RWPE2 (cell line): ENCODE measurements around the gene NHERF2.

Source experiments
- ATAC-seq: fragments of 200-7000 bp; cut with Tn5 transposase; 3 replicates; pipeline ENCODE4 v1.9.1; 2021; ENCODE audit warnings: low read depth
- DNase-seq: peaks from one replicate; pipeline ENCODE4 v3.0.0-alpha.2; 2020; ENCODE audit warnings: low spot score
- H3K27ac ChIP-seq: fragments of 450-650 bp; 2 replicates; pipeline ENCODE4 v1.5.1; 2017; ENCODE audit warnings: mild to moderate bottlenecking; ENCODE audit not compliant: poor library complexity, severe bottlenecking
- H3K27me3 ChIP-seq: fragments of 250-450 bp; sonication (Bioruptor Pico); 2 replicates; pipeline ENCODE4 v1.5.1; 2021; ENCODE audit warnings: mild to moderate bottlenecking, moderate library complexity; ENCODE audit not compliant: insufficient read depth, poor library complexity, severe bottlenecking
- H3K36me3 ChIP-seq: fragments of 250-450 bp; sonication (Bioruptor Pico); 2 replicates; pipeline ENCODE4 v1.5.1; 2020; ENCODE audit warnings: low read depth, mild to moderate bottlenecking, moderate library complexity
- H3K4me1 ChIP-seq: fragments of 250-450 bp; sonication (Bioruptor Pico); 2 replicates; pipeline ENCODE4 v1.5.1; 2021; ENCODE audit warnings: mild to moderate bottlenecking, moderate library complexity; ENCODE audit not compliant: insufficient read depth, poor library complexity, severe bottlenecking
- H3K4me3 ChIP-seq: fragments of 250-450 bp; sonication (Bioruptor Pico); 2 replicates; pipeline ENCODE4 v1.5.1; 2021; ENCODE audit warnings: mild to moderate bottlenecking, moderate library complexity; ENCODE audit not compliant: severe bottlenecking
- H3K9me3 ChIP-seq: fragments of 250-450 bp; sonication (Bioruptor Pico); 2 replicates; pipeline ENCODE4 v1.5.1; 2021; ENCODE audit warnings: mild to moderate bottlenecking, moderate library complexity; ENCODE audit not compliant: severe bottlenecking
- CTCF ChIP-seq: fragments of 450-650 bp; IDR thresholded peaks from one replicate; pipeline ENCODE4 v1.5.1; 2017; ENCODE audit warnings: mild to moderate bottlenecking, moderate library complexity; ENCODE audit not compliant: poor library complexity, severe bottlenecking

Gene NHERF2

GRCh38 chr16:2023092-2024031 is 3.3 kb upstream of the NHERF2 start:
- peak; percentile 68 for ATAC-seq
- no peak for DNase-seq
- peaks cover 18% of the 10 kb centered on the region for H3K27me3 ChIP-seq
- peaks cover 4% of the 10 kb centered on the region for H3K4me1 ChIP-seq
- peak overlapping the region; percentile 9 for H3K4me3 ChIP-seq
- no peaks in the 10 kb centered on the region for H3K36me3 ChIP-seq
- peak; percentile 95 for TF ChIP-seq CTCF
- no peak overlapping the region for H3K27ac ChIP-seq
- no peaks in the 10 kb centered on the region for H3K9me3 ChIP-seq

- Histone ChIP-seq H3K27ac (no peak overlapping the region), H3K36me3 (no peaks in the 10 kb centered on the region), H3K9me3 (no peaks in the 10 kb centered on the region), H3K4me1 (peaks cover 4% of the 10 kb centered on the region), H3K27me3 (peaks cover 18% of the 10 kb centered on the region), H3K4me3 (no peak overlapping the region)
- ATAC-seq (no peak), DNase-seq (no peak)
- no peak for TF ChIP-seq CTCF
These were observed 2.7 kb upstream of the NHERF2 start for GRCh38 chr16:2024032-2024420.

- no peak overlapping the region for H3K27ac ChIP-seq
- H3K4me1 ChIP-seq: peaks cover 4% of the 10 kb centered on the region
- no peak overlapping the region for H3K4me3 ChIP-seq
- H3K27me3 ChIP-seq: peaks cover 8% of the 10 kb centered on the region
- no peaks in the 10 kb centered on the region for H3K36me3 ChIP-seq
- TF ChIP-seq CTCF: no peak
- no peaks in the 10 kb centered on the region for H3K9me3 ChIP-seq
- DNase-seq (peak; percentile 47), ATAC-seq (no peak)
These were observed 1.5 kb upstream of the NHERF2 start for GRCh38 chr16:2025251-2025650.

- Histone ChIP-seq H3K4me1 (peaks cover 4% of the 10 kb centered on the region), H3K4me3 (peak overlapping the region; percentile 62), H3K9me3 (no peaks in the 10 kb centered on the region), H3K27ac (no peak overlapping the region), H3K36me3 (no peaks in the 10 kb centered on the region), H3K27me3 (peaks cover under 1% of the 10 kb centered on the region)
- TF ChIP-seq CTCF: no peak
- no peak for DNase-seq
- no peak for ATAC-seq
These were observed 733 bp upstream of the NHERF2 start for GRCh38 chr16:2025878-2026460.
